Thyroid gland (tissue), 4 donors: ENCODE data around the gene NLGN1. TPM values are rescaled to one million over a fixed set of nuclear protein-coding genes. Genes with fewer than 3 reads are reported as not detected.
A peak's percentile ranks its signal among the peaks of the same experiment; 100 is the strongest.

Experiments
- DNase-seq, 2 donors: peaks; one replicate each; pipeline ENCODE4 v3.0.0-alpha.2; 2019
- H3K27ac ChIP-seq, 3 donors: fragments of 200-600 bp; sonication (generic); 1 replicate in 2 of 3; 2 replicates in 1 of 3; pipeline ENCODE4 v1.5.1; 2016 to 2019; ENCODE audit warnings: mild to moderate bottlenecking in 1 of 3, moderate library complexity in 1 of 3
- H3K27me3 ChIP-seq: fragments of 200-600 bp; sonication (generic); one replicate; pipeline ENCODE4 v1.5.1; 2019
- H3K36me3 ChIP-seq, 2 donors: fragments of 200-600 bp; sonication (generic); one replicate each; pipeline ENCODE4 v1.5.1; 2016 to 2019
- H3K4me1 ChIP-seq, 2 donors: fragments of 200-600 bp; sonication (generic); one replicate each; pipeline ENCODE4 v1.5.1; 2017 to 2019
- H3K4me3 ChIP-seq, 3 donors: fragments of 200-600 bp; sonication (generic); replicated peaks in 1 of 3; 1 replicate in 2 of 3; 2 replicates in 1 of 3; pipeline ENCODE4 v1.5.1; 2016; ENCODE audit warnings: mild to moderate bottlenecking in 1 of 3
- H3K9me3 ChIP-seq: fragments of 200-600 bp; sonication (generic); one replicate; pipeline ENCODE4 v1.5.1; 2017
- CTCF ChIP-seq, 6 experiments: fragments of 200-600 bp in 3 of 6; fragments of 450-650 bp in 3 of 6; sonication (generic) in 3 of 6; IDR thresholded peaks; one replicate each; pipeline ENCODE4 v1.5.1; 2016 to 2019; ENCODE audit warnings: antibody characterized with exemption in 6 of 6, mild to moderate bottlenecking in 2 of 6, inconsistent platforms in 1 of 6, moderate library complexity in 1 of 6
- POLR2A ChIP-seq, 2 donors: fragments of 450-650 bp; IDR thresholded peaks; one replicate each; pipeline ENCODE4 v1.6.1; 2017; ENCODE audit warnings: antibody characterized with exemption in 2 of 2, mild to moderate bottlenecking in 2 of 2, moderate library complexity in 1 of 2
- WGBS, 2 donors: methylation state at CpG; one replicate each; pipeline ENCODE4 v1.1.5; 2017; 5-methylcytosine and 5-hydroxymethylcytosine counted together
- intact Hi-C: fragments of 100-400 bp; cut with DNase I; formaldehyde crosslinking; loops from one replicate; pipeline ENCODE4 v1.15.1; 2023
- total RNA-seq, 4 donors: library from RNA; depleted of rRNA; stranded (reverse); fragments of >200 nt; gene quantifications; one replicate each; pipeline ENCODE4 v1.2.3, GENCODE V29; 2016

NLGN1 gene
- total RNA-seq, 4 donors from 2014 or later, result 2.4 to 13.9 (median 2.9) TPM

GRCh38 chr3:173599673-173600072, 202.1 kb downstream of the NLGN1 start:
- no peak for TF ChIP-seq POLR2A (IDR thresholded peaks at IDR 0.05)
- no peak for TF ChIP-seq CTCF (IDR thresholded peaks at IDR 0.05)
- no peaks in the 10 kb centered on the region for H3K27me3 ChIP-seq
- no peak for DNase-seq
- no peaks in the 10 kb centered on the region for H3K9me3 ChIP-seq
- H3K27ac ChIP-seq, result no peak overlapping the region
- no peak overlapping the region for H3K4me3 ChIP-seq
- 73 to 74% methylated on average over 2 of the region's 2 CpGs for WGBS, 2 donors
- H3K36me3 ChIP-seq, result no peaks in the 10 kb centered on the region
- no peaks in the 10 kb centered on the region for H3K4me1 ChIP-seq
- intact Hi-C loops, result no loop called here

GRCh38 chr3:173614522-173614921, 217.0 kb downstream of the NLGN1 start:
- intact Hi-C loops, result no loop called here
- TF ChIP-seq POLR2A (IDR thresholded peaks at IDR 0.05) (no peak), CTCF (IDR thresholded peaks at IDR 0.05) (no peak)
- Histone ChIP-seq H3K9me3 (no peaks in the 10 kb centered on the region), H3K4me1 (peaks cover 0 to 7% of the 10 kb centered on the region in 2 donors), H3K27ac (no peak overlapping the region), H3K4me3 (no peak overlapping the region), H3K36me3 (no peaks in the 10 kb centered on the region), H3K27me3 (no peaks in the 10 kb centered on the region)
- DNase-seq, result no peak

GRCh38 chr3:173615661-173616060, 218.1 kb downstream of the NLGN1 start:
- H3K27ac ChIP-seq, result no peak overlapping the region
- H3K36me3 ChIP-seq, result no peaks in the 10 kb centered on the region
- intact Hi-C loops, result no loop called here
- no peak for DNase-seq
- TF ChIP-seq POLR2A (IDR thresholded peaks at IDR 0.05) (no peak), CTCF (IDR thresholded peaks at IDR 0.05) (no peak)
- H3K9me3 ChIP-seq, result no peaks in the 10 kb centered on the region
- H3K27me3 ChIP-seq, result no peaks in the 10 kb centered on the region
- H3K4me3 ChIP-seq, result no peak overlapping the region
- peaks cover 0 to 7% of the 10 kb centered on the region in 2 donors for H3K4me1 ChIP-seq

- peak; percentile 62 to 80 for DNase-seq
- no peaks in the 10 kb centered on the region for H3K27me3 ChIP-seq
- H3K36me3 ChIP-seq, result no peaks in the 10 kb centered on the region
- intact Hi-C loops, result no loop called here
- peaks cover 0 to 7% of the 10 kb centered on the region in 2 donors for H3K4me1 ChIP-seq
- TF ChIP-seq CTCF (IDR thresholded peaks at IDR 0.05) (no peak), POLR2A (IDR thresholded peaks at IDR 0.05) (no peak)
- H3K9me3 ChIP-seq, result no peaks in the 10 kb centered on the region
- no peak overlapping the region for H3K4me3 ChIP-seq
- H3K27ac ChIP-seq, result no peak overlapping the region
- 40 to 45% methylated on average over 5 of the region's 5 CpGs for WGBS, 2 donors
Observed at GRCh38 chr3:173617490-173617889, 219.9 kb downstream of the NLGN1 start.

- no peak for DNase-seq
- H3K27me3 ChIP-seq, result no peaks in the 10 kb centered on the region
- TF ChIP-seq POLR2A (IDR thresholded peaks at IDR 0.05) (no peak), CTCF (IDR thresholded peaks at IDR 0.05) (no peak)
- H3K4me3 ChIP-seq, result no peak overlapping the region
- no peaks in the 10 kb centered on the region for H3K36me3 ChIP-seq
- intact Hi-C loops, result no loop called here
- H3K27ac ChIP-seq, result no peak overlapping the region
- H3K9me3 ChIP-seq, result no peaks in the 10 kb centered on the region
- WGBS, 2 donors, result 93 to 96% methylated on average over 4 of the region's 4 CpGs
- H3K4me1 ChIP-seq, result peaks cover 0 to 7% of the 10 kb centered on the region in 2 donors
Observed at GRCh38 chr3:173618148-173618547, 220.6 kb downstream of the NLGN1 start.
